Right ventricle myocardium inferior (tissue), 1 donor: ENCODE measurements around the gene ZFX. TPM values are rescaled to one million over a fixed set of nuclear protein-coding genes. Genes with fewer than 3 reads are reported as not detected.

Source experiments
- ATAC-seq: fragments of 200-7000 bp; cut with Tn5 transposase; one replicate; pipeline ENCODE4 v1.9.1; 2020; ENCODE audit warnings: mild to moderate bottlenecking, moderate library complexity
- DNase-seq: peaks from one replicate; pipeline ENCODE4 v3.0.0; 2021; ENCODE audit errors: missing footprints
- intact Hi-C: fragments of 100-400 bp; cut with DNase I; formaldehyde crosslinking; loops from one replicate; pipeline ENCODE4 v1.11.0; 2022
- total RNA-seq: library from RNA; stranded (reverse); fragmentation: NEBNext Ultra II Directional; extraction: Animal tissue kit (Norgen Biotek cat#: 25700); gene quantifications from one replicate; pipeline ENCODE4 v1.2.1, GENCODE V29; 2021
- donor health status: DM: no; HTN: yes; CAD: no; lungs with severe emphysema.

Gene ZFX
- total RNA-seq, 1 donor from 2014 or later, result 33.4 TPM

GRCh38 chrX:24186483-24186882, 37.0 kb downstream of the ZFX start:
- intact Hi-C loops, result loop anchor here (5.0 kb wide), 1 partner anchor 34 kb away; no protein-coding TSS in a partner anchor
- DNase-seq, result no peak
- no peak for ATAC-seq

- ATAC-seq, result no peak
- intact Hi-C loops, result loop anchor here (5.0 kb wide), 1 partner anchor 35 kb away; no protein-coding TSS in a partner anchor
These were observed 37.5 kb downstream of the ZFX start for GRCh38 chrX:24186986-24187385.

DNA sequence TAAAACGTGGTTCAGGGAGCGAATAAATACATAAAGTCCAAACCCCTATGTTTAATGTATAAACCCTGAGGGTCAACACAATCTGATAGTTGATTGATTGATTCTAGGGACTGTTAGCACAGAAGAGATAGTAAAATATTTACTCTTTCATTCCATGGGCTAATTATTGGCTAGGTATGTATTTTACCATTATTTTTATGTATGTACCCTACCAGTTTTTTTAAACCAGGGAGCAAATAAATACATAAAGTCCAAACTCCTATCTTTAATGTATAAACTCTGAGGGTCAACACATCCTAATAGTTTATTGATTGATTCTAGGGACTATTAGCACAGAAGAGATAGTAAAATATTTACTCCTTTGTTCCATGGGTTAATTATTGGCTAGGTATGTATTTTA, 40.0 kb downstream of the ZFX start:
- intact Hi-C loops, result loop anchor here (5.0 kb wide), 1 partner anchor 37 kb away; no protein-coding TSS in a partner anchor
- DNase-seq (no peak), ATAC-seq (no peak)

More at GRCh38 chrX:24186986-24187385, 37.5 kb downstream of the ZFX start:
- DNase-seq, result no peak

GRCh38 chrX:24190500-24191156, 41.1 kb downstream of the ZFX start:
- intact Hi-C loops, result no loop called here
- ATAC-seq (no peak), DNase-seq (no peak)

DNA sequence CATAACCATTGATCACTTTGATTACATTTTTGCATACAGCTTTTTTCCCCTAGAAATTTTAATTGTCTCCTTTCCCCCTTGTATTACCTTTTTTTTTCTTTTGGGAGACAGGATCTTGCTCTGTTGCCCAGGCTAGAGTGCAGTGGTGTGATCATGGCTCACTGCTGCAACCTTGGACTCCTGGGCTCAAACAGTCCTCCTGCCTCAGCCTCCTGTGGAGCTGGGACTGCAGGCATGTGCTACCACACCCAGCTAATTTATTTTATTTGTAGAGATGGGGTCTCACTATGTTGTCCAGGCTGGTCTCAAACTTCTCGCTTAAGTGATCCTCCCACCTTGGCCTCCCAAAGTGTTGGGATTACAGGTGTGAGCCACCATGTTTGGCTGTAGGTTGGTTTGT, 47.0 kb downstream of the ZFX start:
- DNase-seq (no peak), ATAC-seq (no peak)
- intact Hi-C loops, result no loop called here

GRCh38 chrX:24198101-24198500, 48.6 kb downstream of the ZFX start:
- DNase-seq (no peak), ATAC-seq (no peak)
- intact Hi-C loops, result no loop called here

GRCh38 chrX:24200133-24200532, 50.6 kb downstream of the ZFX start:
- ATAC-seq (no peak), DNase-seq (no peak)
- intact Hi-C loops, result no loop called here

DNA sequence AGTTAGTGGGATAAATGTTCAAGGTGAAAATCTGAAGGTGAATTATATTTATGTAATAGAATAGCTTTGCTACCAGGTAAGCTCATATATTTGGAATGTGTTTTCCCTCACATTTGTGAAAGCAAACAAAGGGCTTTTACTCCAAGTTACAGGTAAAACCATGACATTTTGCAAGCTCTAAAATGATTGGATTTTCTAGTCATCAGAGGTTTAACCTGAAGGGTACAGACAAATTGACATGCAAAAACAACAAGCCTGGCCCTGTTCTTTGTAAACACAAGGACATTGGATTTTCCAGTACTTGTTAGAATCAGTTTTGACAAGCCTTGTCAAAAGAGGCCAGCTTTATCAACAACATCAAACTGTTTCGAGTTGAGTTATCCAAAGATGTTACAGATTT, 51.7 kb downstream of the ZFX start:
- DNase-seq (no peak), ATAC-seq (no peak)
- intact Hi-C loops, result no loop called here

- DNase-seq, result no peak
- intact Hi-C loops, result no loop called here
- no peak for ATAC-seq
These were observed 53.0 kb downstream of the ZFX start for GRCh38 chrX:24202465-24203031.

- intact Hi-C loops, result no loop called here
- ATAC-seq, result no peak
- no peak for DNase-seq
These were observed 53.7 kb downstream of the ZFX start for GRCh38 chrX:24203072-24203808.

GRCh38 chrX:24204331-24204730, 54.8 kb downstream of the ZFX start:
- ATAC-seq, result no peak
- intact Hi-C loops, result no loop called here
- DNase-seq, result no peak

DNA sequence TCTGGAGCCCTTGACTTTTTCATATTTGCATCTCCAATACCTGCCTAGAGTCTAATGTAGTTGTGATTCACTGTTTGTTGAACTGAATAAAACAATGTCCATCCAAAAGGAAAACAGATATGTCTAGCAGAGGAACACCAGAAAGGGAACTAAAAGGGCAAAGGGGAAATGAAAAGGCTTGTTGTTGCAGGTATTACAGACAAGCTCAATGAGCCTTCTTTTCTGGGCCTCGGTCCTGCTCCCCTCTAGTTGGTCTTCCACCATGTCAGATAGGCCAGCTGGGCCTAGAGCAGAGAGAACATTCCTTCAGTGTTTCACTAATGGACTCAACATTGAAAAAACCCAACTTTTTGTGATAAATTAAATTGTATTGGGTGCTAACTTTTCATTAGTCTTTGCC, 55.4 kb downstream of the ZFX start:
- ATAC-seq, result no peak
- intact Hi-C loops, result no loop called here
- DNase-seq, result no peak

GRCh38 chrX:24207826-24208225, 58.3 kb downstream of the ZFX start:
- ATAC-seq, result no peak
- intact Hi-C loops, result no loop called here

DNA sequence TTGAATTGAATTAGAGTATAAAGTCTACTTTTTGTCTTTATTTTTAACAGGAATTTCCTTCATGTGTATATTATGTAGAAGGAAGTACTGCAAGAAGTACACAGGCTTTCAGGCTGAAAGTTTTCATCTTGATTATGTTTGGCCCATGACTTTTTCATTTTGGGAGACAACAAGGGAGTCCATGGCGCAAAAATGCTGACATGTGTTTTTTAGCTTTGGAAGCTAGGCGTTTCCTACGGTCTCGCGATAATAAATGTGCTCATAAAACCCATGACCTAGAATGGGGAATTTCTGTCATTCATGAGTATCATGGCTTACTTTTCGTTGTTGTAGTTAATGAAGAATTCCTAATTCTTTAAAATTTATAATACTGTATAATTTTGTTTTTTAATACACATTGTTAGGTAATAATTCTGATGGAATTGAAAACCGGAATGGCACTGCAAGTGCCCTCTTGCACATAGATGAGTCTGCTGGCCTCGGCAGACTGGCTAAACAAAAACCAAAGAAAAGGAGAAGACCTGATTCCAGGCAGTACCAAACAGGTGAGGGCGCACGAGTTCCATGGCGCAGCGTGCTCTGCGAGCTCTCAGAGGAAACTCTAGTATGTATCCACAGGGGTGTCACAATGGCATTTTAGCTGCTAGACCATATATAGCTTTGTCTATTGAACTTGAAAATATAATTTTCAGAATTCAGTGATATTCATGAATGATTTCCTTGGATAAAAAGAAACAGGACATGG, 59.1 kb downstream of the ZFX start:
- DNase-seq (no peak), ATAC-seq (no peak)
- intact Hi-C loops, result no loop called here

More at GRCh38 chrX:24207826-24208225, 58.3 kb downstream of the ZFX start:
- DNase-seq, result no peak

DNA sequence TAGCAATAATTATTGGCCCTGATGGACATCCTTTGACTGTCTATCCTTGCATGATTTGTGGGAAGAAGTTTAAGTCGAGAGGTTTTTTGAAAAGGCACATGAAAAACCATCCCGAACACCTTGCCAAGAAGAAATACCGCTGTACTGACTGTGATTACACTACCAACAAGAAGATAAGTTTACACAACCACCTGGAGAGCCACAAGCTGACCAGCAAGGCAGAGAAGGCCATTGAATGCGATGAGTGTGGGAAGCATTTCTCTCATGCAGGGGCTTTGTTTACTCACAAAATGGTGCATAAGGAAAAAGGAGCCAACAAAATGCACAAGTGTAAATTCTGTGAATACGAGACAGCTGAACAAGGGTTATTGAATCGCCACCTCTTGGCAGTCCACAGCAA, 60.7 kb downstream of the ZFX start:
- intact Hi-C loops, result no loop called here
- ATAC-seq, result no peak
- DNase-seq, result no peak

DNA sequence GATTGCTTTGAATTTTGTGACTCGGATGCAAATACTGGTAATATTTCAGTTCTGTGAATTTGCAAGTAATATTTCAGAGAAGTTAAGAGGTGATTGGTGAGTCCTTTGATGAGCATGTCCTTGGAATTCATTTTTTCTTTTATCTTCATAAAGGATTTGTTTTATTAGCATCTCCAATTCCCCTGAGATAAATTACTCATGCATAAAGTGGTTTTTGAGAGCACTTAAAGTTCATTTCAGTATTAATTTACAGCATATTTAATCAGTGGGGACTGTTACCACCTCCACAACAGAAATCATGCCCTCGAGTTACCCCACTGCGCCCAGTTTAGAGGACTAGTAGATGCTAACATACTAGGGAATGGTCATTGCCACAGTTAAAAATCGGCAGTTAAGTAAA, 65.0 kb downstream of the ZFX start:
- DNase-seq (no peak), ATAC-seq (no peak)
- intact Hi-C loops, result no loop called here

DNA sequence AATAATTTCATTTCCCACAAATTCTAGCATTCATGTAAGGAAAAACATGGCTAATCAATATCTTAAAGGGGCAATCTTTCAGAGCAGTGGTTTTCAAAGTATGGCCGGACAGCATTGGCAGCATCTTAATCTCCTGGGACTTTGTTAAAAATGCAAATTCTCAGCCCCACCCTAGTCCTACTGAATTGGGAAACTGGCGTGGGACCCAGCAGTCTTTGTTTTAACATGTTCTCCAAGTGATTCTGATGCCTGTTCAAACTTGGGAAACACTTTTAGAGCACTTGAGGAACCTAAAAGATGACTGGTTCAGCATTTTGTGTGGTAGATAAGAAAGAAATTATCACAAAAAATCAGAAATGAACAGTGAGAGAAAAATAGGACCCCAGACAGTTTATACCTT, 65.7 kb downstream of the ZFX start:
- intact Hi-C loops, result no loop called here
- ATAC-seq (no peak), DNase-seq (no peak)

DNA sequence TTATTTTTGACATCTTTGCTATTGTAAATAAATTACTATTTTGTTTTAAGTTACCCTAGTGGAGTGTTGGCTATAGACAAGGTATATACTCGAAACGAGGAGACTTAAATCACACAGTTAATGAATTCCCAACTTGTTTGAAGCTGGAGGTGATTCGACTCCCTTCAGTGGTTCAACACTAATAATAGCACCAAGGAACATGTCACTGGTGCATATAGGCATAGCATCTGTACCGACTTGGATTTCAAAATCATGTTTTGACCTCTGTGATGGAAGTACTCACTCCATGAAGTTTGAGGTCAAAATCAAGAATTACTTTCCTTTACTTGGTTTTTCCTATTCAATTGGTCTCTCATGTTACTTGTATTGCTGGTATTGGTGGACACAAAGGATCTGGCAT, 66.5 kb downstream of the ZFX start:
- no peak for DNase-seq
- no peak for ATAC-seq
- intact Hi-C loops, result no loop called here

DNA sequence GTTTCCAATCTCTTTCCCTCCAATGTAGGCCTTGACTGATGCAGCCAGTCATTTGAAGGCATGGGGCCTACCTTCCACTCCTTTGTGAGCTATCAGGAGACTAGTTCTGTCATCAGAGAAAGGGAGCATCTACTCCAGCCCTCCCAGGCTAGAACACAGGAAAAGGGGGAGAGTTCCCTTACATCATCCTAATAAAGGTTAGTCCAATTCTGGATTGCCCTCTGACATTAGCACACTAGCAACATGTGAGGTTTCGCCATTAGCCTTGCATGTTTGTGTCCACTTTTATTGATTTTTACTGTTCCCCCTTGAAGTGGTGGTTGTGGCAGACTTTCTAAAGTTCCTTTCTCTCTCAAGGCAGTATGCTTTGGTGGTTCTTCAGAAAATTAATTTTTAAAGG, 67.3 kb downstream of the ZFX start:
- ATAC-seq (no peak), DNase-seq (no peak)
- intact Hi-C loops, result no loop called here
